ENCODE results near the gene CGN. TPM values are rescaled to one million over a fixed set of nuclear protein-coding genes. Genes with fewer than 3 reads are reported as not detected.

CGN gene
- total RNA-seq: 2.0 and 5.2 TPM in 2 replicates

GRCh38 chr1:151510957-151511635 is at the start of gene CGN:
TSS of gene CGN (plus strand) at chr1:151511387. CDS start at chr1:151518520, 7,133 bp downstream.

GRCh38 chr1:151540021-151540981 is 29.1 kb downstream of the CGN start, which contains the start of gene TUFT1:
TSS of gene TUFT1 (plus strand) at chr1:151540309. CDS start at chr1:151540367, 58 bp downstream.

Other genes starting within 250 kb of the CGN start
- 17.4 and 25.1 TPM in 2 replicates for gene ZNF687, start 229.1 kb upstream of the CGN start, total RNA-seq
- gene PI4KB, start 184.0 kb upstream of the CGN start, total RNA-seq: 53.7 and 57.4 TPM in 2 replicates
- 24.3 and 25.9 TPM in 2 replicates for gene RFX5, start 164.1 kb upstream of the CGN start, total RNA-seq
- gene SELENBP1, start 138.7 kb upstream of the CGN start, total RNA-seq: 6.0 and 18.1 TPM in 2 replicates
- gene PSMB4, start 111.8 kb upstream of the CGN start, total RNA-seq: 304 and 370 TPM in 2 replicates
- 20.4 and 29.9 TPM in 2 replicates for gene POGZ, start 51.9 kb upstream of the CGN start, total RNA-seq
- gene TUFT1, start 28.9 kb downstream of the CGN start, total RNA-seq: 35.0 and 40.1 TPM in 2 replicates
- gene SNX27, start 100.7 kb downstream of the CGN start, total RNA-seq: 13.7 and 16.5 TPM in 2 replicates
- not detected in 2 replicates for gene CELF3, start 205.4 kb downstream of the CGN start, total RNA-seq
- gene RIIAD1, start 210.1 kb downstream of the CGN start, total RNA-seq: not detected in 2 replicates